HepG2 (cell line): ENCODE data around the gene UBE2R2.
"Not testable (repeated sequence)": the region's sequence is repeated elsewhere in the genome, so short reads cannot be mapped to it uniquely, and the experiment has no call there.

Experiments
- ISL2 ChIP-seq: sonication (generic); formaldehyde crosslinking; IDR thresholded peaks from 2 replicates; pipeline ENCODE4 v1.5.0; 2020; ENCODE audit warnings: missing genetic modification reagents
- NCOR1 ChIP-seq: fragments of 200-600 bp; sonication (generic); IDR thresholded peaks from 2 replicates; pipeline ENCODE4 v1.7.0; 2017; ENCODE audit warnings: antibody characterized with exemption, low read length, borderline replicate concordance

- not testable (repeated sequence) for TF ChIP-seq NCOR1; ISL2 (CRISPR knock-in tag)
These were observed 10.3 kb downstream of the UBE2R2 start for GRCh38 chr9:33827285-33827684.
